GM19467 (cell line): Measurements from ENCODE around the gene PLPPR4.

ENCODE experiments used
- ATAC-seq: cut with Tn5 transposase; IDR thresholded peaks from one replicate; pipeline ENCODE4 v1.9.1; 2021; ENCODE audit warnings: mild to moderate bottlenecking, moderate library complexity; ENCODE audit not compliant: unreplicated experiment

Gene PLPPR4

DNA sequence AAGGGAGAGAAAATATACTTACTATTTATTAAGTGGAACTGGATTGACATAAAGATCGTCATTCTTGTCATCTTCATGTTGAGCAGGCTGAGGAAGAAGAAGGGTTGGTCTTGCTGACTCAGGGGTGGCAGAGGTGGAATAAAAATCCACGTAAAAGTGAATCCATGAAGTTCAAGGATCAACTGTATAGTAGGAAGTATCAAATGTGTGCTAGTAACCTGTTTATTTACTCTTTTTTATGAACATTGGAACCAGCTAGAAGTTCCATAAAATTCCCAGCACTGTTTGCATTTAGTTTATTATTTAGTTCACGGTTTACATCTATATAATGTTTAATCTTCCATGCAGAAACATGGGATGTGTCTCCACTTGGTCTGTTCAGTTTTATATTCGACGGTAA, 70.7 kb downstream of the PLPPR4 start:
- ATAC-seq = no peak

DNA sequence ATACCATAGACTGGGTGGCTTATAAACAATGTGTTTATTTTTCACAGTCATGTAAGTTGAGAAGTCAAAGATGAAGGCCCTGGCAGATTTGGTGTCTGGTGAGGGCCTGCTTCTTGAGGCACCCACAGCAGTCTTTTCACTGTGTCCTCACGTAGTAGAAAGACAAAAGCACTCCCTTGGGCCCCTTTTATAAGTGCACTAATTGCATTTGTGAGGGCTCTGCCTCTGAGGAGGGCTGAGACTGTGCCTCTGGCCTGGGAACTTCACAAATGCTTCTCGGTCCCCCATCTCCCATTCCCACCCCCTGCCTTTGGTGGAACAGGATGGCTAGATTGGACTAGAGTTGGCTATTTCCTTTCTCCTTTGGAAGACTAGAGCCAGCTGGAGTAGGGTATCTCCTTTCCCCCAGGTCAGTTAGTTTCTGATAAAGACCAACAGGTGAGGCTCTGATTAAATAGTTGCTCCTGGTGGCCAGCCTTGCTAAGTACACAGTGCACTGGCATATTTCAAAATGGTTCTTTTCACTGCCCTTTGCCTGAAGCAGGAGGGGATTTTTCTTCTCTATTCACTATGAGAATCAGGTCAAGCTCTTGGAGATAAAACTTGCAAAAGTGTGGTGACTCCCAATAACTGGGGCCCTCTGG, 82.9 kb downstream of the PLPPR4 start:
- ATAC-seq = no peak

DNA sequence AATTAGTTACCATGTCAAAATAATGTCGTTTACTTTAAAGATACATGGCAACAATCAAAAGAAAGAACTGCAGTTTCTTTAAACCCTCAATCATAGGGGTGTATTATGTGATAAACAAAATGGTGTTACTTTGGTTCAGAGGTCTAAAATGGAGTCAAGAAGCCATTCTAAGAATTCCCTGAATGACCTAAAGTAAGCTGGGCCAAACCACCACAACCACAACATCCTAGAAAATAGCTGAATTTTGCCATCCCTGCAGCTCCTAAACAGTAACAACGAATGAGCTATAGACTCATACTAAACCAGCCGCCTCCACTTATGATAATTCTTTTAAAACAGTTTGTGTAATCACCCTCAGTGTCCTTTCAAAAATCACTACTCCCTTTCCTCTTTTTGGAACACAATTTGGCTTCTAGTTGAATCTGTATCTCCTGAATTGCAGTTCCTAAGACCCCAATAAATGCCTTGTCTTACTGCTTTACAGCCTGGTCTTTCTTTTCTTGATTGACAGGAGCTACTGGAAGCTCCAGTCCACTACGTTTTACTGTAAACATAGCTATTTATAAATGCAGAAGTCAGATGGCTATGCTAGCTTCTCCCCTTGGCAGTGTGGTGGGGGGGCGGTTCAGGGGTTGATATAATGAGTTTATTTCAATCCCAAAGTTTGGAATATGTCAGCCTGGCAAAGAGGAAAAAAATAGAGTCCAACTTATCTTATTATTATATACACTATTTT, 84.3 kb downstream of the PLPPR4 start:
- no peak for ATAC-seq

DNA sequence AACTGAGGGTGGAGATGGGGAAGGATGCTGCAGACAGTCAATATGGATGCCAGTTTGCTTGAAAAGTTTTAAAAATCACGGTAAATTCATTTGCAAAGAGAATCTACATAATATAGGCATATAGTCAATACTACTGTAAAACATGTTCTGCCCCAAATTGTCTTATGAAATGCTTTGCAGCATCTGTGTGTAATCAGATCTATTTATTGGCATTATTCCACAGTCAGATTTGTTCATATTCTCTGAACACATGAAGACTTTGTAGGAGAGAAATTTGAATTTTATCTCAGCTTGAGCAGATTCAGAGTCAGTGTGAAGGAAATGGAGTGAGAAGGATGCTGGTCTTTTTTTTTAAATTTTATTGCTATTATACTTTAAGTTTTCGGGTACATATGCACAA, 88.5 kb downstream of the PLPPR4 start:
- ATAC-seq = no peak

DNA sequence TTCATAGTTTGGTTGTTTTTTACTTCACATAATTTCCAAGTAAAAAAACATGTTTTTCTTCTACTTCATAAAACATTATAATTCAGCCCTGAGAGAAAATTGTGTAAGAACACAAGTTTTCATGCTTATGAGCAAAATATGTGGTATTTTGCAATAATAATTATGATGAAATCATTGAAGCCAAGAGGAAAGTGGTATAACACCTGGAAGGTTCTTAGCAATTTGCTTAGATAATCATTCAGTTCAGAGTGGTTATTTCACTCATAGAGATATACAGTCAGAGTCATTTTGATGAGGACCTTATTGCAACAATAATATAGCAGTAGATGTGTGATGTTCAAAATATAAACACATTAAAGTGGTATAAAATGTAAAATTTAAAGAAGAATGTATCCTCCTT, 94.5 kb downstream of the PLPPR4 start:
- no peak for ATAC-seq
